Panc1 (cell line): ENCODE measurements around the gene THAP8. TPM values are rescaled to one million over a fixed set of nuclear protein-coding genes. Genes with fewer than 3 reads are reported as not detected.

ENCODE experiments used
- ATAC-seq: fragments of 200-7000 bp; cut with Tn5 transposase; 2 replicates; pipeline ENCODE4 v1.9.1; 2020; ENCODE audit warnings: mild to moderate bottlenecking, moderate library complexity
- BruUV-seq: library from RNA; stranded (reverse); fragments of 400-500 nt; replicated peaks from 2 replicates; lab custom pipeline; 2021; lab: Mats Ljungman, UMichigan
- CTCF ChIA-PET: fragments of 300-600 bp; sonication (Branson Sonifier 250); formaldehyde crosslinking; loops from one replicate; lab custom pipeline; 2022; ENCODE audit warnings: antibody characterized with exemption; lab: Charles Lee
- POLR2A ChIA-PET: fragments of 300-600 bp; sonication (Branson Sonifier 250); formaldehyde crosslinking; loops from one replicate; lab custom pipeline; 2022; ENCODE audit warnings: antibody characterized with exemption; lab: Charles Lee
- DNase-seq: peaks from one replicate; pipeline ENCODE4 v3.0.0-alpha.2; 2010; ENCODE audit warnings: low read depth, low spot score
- H3K27ac ChIP-seq: 2 replicates; pipeline ENCODE4 v1.5.1; 2011; ENCODE audit warnings: mild to moderate bottlenecking, low read length, inconsistent platforms
- H3K27me3 ChIP-seq: fragments of 200-500 bp; sonication (Bioruptor generic); 2 replicates; pipeline ENCODE4 v1.6.0; 2014; ENCODE audit warnings: low read length, inconsistent platforms; ENCODE audit not compliant: control insufficient read depth, insufficient read depth
- H3K36me3 ChIP-seq: fragments of 200-500 bp; sonication (Bioruptor generic); 2 replicates; pipeline ENCODE4 v1.5.1; 2014; ENCODE audit warnings: inconsistent platforms, mild to moderate bottlenecking, low read length, moderate library complexity; ENCODE audit not compliant: control insufficient read depth, insufficient read depth
- H3K4me1 ChIP-seq: 2 replicates; pipeline ENCODE4 v1.5.1; 2011; ENCODE audit warnings: inconsistent platforms, mild to moderate bottlenecking, low read length, moderate library complexity; ENCODE audit not compliant: control insufficient read depth, insufficient read depth
- H3K4me3 ChIP-seq, 2 experiments: 2 replicates each; pipeline ENCODE4 v1.5.1; 2011 to 2012; ENCODE audit warnings: low read depth in 2 of 2, low read length in 2 of 2, mild to moderate bottlenecking in 2 of 2, inconsistent platforms in 1 of 2, moderate library complexity in 1 of 2
- H3K9me3 ChIP-seq: fragments of 200-500 bp; sonication (Bioruptor generic); 2 replicates; pipeline ENCODE4 v1.5.1; 2014; ENCODE audit warnings: low read depth, mild to moderate bottlenecking, inconsistent platforms, low read length, moderate library complexity; ENCODE audit not compliant: control insufficient read depth, insufficient read depth
- POLR2AphosphoS5 ChIP-seq: IDR thresholded peaks from 2 replicates; pipeline ENCODE4 v1.6.1; 2012; ENCODE audit warnings: mild to moderate bottlenecking, low read depth, low read length, moderate library complexity
- SIN3A ChIP-seq: IDR thresholded peaks from 2 replicates; pipeline ENCODE4 v1.6.1; 2012; ENCODE audit warnings: low read depth, mild to moderate bottlenecking, low read length, moderate library complexity, borderline replicate concordance; ENCODE audit not compliant: insufficient read depth
- TCF7L2 ChIP-seq: IDR thresholded peaks from 2 replicates; pipeline ENCODE4 v1.6.1; 2011; ENCODE audit warnings: mild to moderate bottlenecking, low read depth, low read length, inconsistent platforms
- in situ Hi-C: cut with HindIII; loops from 2 replicates; pipeline ENCODE4 v1.10.0; 2016; ENCODE audit warnings: low sequenced_read_pairs, low pct_unique_long_range_greater_than_20kb
- intact Hi-C: fragments of 100-400 bp; cut with micrococcal nuclease; formaldehyde crosslinking; loops from one replicate; pipeline ENCODE4 v1.10.0; 2022; ENCODE audit not compliant: unreplicated experiment
- total RNA-seq: library from RNA; stranded (reverse); gene quantifications from one replicate; pipeline ENCODE4 v1.2.1, GENCODE V29; 2021; ENCODE audit not compliant: unreplicated experiment
- TF ChIP-seq, protein P1 (sequence below): fragments of 450-650 bp; IDR thresholded peaks from 2 replicates; pipeline ENCODE4 v1.5.1; 2017; ENCODE audit warnings: mild to moderate bottlenecking
- TF ChIP-seq, protein P2 (sequence below), 2 experiments: IDR thresholded peaks; 2 replicates each; pipeline ENCODE4 v1.6.1; 2011 to 2012; ENCODE audit warnings: low read depth in 2 of 2, control low read depth in 1 of 2, low read length in 1 of 2, mild to moderate bottlenecking in 1 of 2, moderate library complexity in 1 of 2; ENCODE audit not compliant: insufficient read depth in 1 of 2

Gene THAP8
- total RNA-seq, 1 experiment from 2014 or later: 9.6 TPM

- Histone ChIP-seq H3K9me3 (no peaks in the 10 kb centered on the region), H3K36me3 (no peaks in the 10 kb centered on the region), H3K27me3 (no peaks in the 10 kb centered on the region), H3K4me1 (no peaks in the 10 kb centered on the region), H3K4me3 (no peak overlapping the region), H3K27ac (no peak overlapping the region)
- no peak for DNase-seq
- POLR2A ChIA-PET: no interaction called here
- no TSS peak for BruUV-seq
- no peak for ATAC-seq
- CTCF ChIA-PET: no interaction called here
- TF ChIP-seq POLR2AphosphoS5: no peak
- TF ChIP-seq, protein P1, sequence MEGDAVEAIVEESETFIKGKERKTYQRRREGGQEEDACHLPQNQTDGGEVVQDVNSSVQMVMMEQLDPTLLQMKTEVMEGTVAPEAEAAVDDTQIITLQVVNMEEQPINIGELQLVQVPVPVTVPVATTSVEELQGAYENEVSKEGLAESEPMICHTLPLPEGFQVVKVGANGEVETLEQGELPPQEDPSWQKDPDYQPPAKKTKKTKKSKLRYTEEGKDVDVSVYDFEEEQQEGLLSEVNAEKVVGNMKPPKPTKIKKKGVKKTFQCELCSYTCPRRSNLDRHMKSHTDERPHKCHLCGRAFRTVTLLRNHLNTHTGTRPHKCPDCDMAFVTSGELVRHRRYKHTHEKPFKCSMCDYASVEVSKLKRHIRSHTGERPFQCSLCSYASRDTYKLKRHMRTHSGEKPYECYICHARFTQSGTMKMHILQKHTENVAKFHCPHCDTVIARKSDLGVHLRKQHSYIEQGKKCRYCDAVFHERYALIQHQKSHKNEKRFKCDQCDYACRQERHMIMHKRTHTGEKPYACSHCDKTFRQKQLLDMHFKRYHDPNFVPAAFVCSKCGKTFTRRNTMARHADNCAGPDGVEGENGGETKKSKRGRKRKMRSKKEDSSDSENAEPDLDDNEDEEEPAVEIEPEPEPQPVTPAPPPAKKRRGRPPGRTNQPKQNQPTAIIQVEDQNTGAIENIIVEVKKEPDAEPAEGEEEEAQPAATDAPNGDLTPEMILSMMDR: no peak
- TF ChIP-seq, protein P2, sequence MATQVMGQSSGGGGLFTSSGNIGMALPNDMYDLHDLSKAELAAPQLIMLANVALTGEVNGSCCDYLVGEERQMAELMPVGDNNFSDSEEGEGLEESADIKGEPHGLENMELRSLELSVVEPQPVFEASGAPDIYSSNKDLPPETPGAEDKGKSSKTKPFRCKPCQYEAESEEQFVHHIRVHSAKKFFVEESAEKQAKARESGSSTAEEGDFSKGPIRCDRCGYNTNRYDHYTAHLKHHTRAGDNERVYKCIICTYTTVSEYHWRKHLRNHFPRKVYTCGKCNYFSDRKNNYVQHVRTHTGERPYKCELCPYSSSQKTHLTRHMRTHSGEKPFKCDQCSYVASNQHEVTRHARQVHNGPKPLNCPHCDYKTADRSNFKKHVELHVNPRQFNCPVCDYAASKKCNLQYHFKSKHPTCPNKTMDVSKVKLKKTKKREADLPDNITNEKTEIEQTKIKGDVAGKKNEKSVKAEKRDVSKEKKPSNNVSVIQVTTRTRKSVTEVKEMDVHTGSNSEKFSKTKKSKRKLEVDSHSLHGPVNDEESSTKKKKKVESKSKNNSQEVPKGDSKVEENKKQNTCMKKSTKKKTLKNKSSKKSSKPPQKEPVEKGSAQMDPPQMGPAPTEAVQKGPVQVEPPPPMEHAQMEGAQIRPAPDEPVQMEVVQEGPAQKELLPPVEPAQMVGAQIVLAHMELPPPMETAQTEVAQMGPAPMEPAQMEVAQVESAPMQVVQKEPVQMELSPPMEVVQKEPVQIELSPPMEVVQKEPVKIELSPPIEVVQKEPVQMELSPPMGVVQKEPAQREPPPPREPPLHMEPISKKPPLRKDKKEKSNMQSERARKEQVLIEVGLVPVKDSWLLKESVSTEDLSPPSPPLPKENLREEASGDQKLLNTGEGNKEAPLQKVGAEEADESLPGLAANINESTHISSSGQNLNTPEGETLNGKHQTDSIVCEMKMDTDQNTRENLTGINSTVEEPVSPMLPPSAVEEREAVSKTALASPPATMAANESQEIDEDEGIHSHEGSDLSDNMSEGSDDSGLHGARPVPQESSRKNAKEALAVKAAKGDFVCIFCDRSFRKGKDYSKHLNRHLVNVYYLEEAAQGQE (IDR thresholded peaks at IDR 0.05; ENCODE audit: insufficient read depth in 1 of 2, low read depth in 2 of 2, low read length in 1 of 2): no peak
- TF ChIP-seq SIN3A: no peak
- TF ChIP-seq TCF7L2: no peak
- intact Hi-C loops: no loop called here
- in situ Hi-C loops: no loop called here
Measured at GRCh38 chr19:36047835-36048234, 6.2 kb downstream of the THAP8 start.

GRCh38 chr19:36046443-36047050 is 7.5 kb downstream of the THAP8 start:
- DNase-seq (no peak), ATAC-seq (no peak)
- Histone ChIP-seq H3K4me3 (no peak overlapping the region), H3K4me1 (no peaks in the 10 kb centered on the region), H3K27me3 (no peaks in the 10 kb centered on the region), H3K9me3 (no peaks in the 10 kb centered on the region), H3K27ac (no peak overlapping the region), H3K36me3 (no peaks in the 10 kb centered on the region)
- BruUV-seq: no TSS peak
- in situ Hi-C loops: no loop called here
- CTCF ChIA-PET: no interaction called here
- POLR2A ChIA-PET: no interaction called here
- intact Hi-C loops: no loop called here
- TF ChIP-seq, protein P2 (IDR thresholded peaks at IDR 0.05; ENCODE audit: insufficient read depth in 1 of 2, low read depth in 2 of 2, low read length in 1 of 2): no peak
- TF ChIP-seq SIN3A (no peak), TCF7L2 (no peak), POLR2AphosphoS5 (no peak)
- TF ChIP-seq, protein P1: no peak
